Measurements from ENCODE around the gene CMIP. TPM values are rescaled to one million over a fixed set of nuclear protein-coding genes. Genes with fewer than 3 reads are reported as not detected.

The CMIP gene
- total RNA-seq, 1 experiment from 2014 or later: 48.2 TPM

DNA sequence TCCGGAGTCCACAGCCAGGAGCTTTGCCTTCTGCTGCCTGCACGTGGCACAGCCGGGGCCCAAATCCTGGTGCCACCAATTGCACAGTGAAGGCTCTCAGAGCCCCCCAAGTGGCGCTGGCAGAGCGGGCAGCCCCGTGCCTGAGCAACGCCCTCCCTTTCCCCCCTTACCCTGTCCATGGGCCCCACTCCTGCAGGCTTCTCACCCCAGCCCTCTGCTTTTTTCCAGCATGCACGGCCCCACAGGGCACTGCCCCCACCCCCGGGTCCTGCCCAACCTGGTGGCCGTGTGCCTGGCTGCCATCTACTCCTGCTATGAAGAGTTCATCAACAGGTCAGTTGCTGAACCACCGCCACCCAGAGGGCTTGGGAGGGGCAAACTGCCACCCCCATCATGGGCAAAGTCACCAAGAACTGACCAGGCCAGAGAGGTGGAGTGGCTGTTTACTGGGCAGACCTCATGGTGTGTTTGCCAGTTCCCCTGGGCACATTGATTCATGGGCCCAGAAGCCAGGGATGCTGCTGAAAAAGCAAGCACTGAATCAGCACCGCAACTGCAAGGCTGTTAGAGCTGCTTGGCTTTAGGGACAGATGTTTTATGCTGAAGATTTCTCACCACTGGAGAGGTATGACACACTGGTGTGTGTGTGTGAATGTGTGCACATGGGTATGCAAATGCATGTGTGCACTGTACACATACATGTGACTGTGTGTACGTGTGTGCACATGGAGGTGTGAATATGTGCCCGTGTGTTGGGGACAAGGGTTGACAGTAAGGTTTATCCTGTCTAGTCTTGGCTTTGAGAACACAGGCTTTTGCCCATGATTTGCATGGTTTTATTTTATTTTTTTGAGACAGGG lies 227.4 kb downstream of the CMIP start:
- Histone ChIP-seq H3K14ac (ENCODE audit: insufficient read depth, low read length) (no peak overlapping the region), H2AK5ac (ENCODE audit: insufficient read length, low read length) (no peak overlapping the region), H3K4me2 (ENCODE audit: insufficient read depth, insufficient read length, low read length) (no peak overlapping the region), H3K27me3 (ENCODE audit: insufficient read depth, low read length) (no peaks in the 10 kb centered on the region), H3K79me1 (ENCODE audit: insufficient read depth, low read depth, low read length, poor library complexity, severe bottlenecking) (no peaks in the 10 kb centered on the region), H4K20me1 (ENCODE audit: control insufficient read depth, insufficient read depth, insufficient read length) (no peaks in the 10 kb centered on the region), H3K23me2 (ENCODE audit: insufficient read length, low read depth, low read length, poor library complexity, severe bottlenecking) (no peaks in the 10 kb centered on the region), H2BK12ac (ENCODE audit: insufficient read length, low read depth, low read length) (no peak overlapping the region), H3K9ac (ENCODE audit: extremely low read depth, insufficient read length, low read length) (no peak overlapping the region), H3K23ac (ENCODE audit: insufficient read length, low read depth, low read length) (no peak overlapping the region), H2BK15ac (ENCODE audit: low read depth, low read length) (no peak overlapping the region), H2BK20ac (ENCODE audit: low read depth, low read length, poor library complexity, severe bottlenecking) (no peak overlapping the region), H3K9me3 (ENCODE audit: control insufficient read depth, low read depth, low read length) (no peaks in the 10 kb centered on the region), H4K5ac (ENCODE audit: insufficient read length, low read depth, low read length) (no peak overlapping the region), H4K8ac (replicated peaks; ENCODE audit: insufficient read length, low read depth, low read length) (no peak overlapping the region), H2BK120ac (ENCODE audit: low read depth, low read length, poor library complexity, severe bottlenecking) (no peak overlapping the region), H2BK5ac (ENCODE audit: insufficient read length, low read length) (no peak overlapping the region), H3K4ac (ENCODE audit: low read depth, low read length) (no peak overlapping the region), H3K4me1 (ENCODE audit: insufficient read depth, low read length) (no peaks in the 10 kb centered on the region), H4K91ac (ENCODE audit: insufficient read length, low read depth, low read length) (no peak overlapping the region), H3K56ac (ENCODE audit: insufficient read length, low read depth, low read length) (no peak overlapping the region), H3T11ph (ENCODE audit: low read length) (no peak overlapping the region), H3K27ac (ENCODE audit: insufficient read length, low read depth, low read length) (no peak overlapping the region), H3K18ac (ENCODE audit: insufficient read length, low read depth, low read length) (no peak overlapping the region), H3K79me2 (ENCODE audit: insufficient read depth, low read length) (no peaks in the 10 kb centered on the region), H2AFZ (ENCODE audit: low read length) (no peak overlapping the region)
- Mint-ChIP-seq H3K27ac (no peak overlapping the region; a peak in 1 of 7 replicates), H3K4me1 (peaks cover 5 to 6% of the 10 kb centered on the region in 2 experiments), H3K36me3 (ENCODE audit: insufficient read depth in 1 of 3, low read depth in 3 of 3) (peaks cover 16 to 44% (median 44%) of the 10 kb centered on the region in 3 experiments), H3K4me3 (no peak overlapping the region), H3K9me3 (no peaks in the 10 kb centered on the region; a peak in 1 of 5 replicates), H3K27me3 (ENCODE audit: low read depth) (no peaks in the 10 kb centered on the region; the same call in 1 of the 2 replicates)
- WGBS (ENCODE audit: extremely low coverage, insufficient read length, low lambda C conversion rate): no CpG with 5 or more reads among the region's 14 CpGs
- TF ChIP-seq, protein P1, sequence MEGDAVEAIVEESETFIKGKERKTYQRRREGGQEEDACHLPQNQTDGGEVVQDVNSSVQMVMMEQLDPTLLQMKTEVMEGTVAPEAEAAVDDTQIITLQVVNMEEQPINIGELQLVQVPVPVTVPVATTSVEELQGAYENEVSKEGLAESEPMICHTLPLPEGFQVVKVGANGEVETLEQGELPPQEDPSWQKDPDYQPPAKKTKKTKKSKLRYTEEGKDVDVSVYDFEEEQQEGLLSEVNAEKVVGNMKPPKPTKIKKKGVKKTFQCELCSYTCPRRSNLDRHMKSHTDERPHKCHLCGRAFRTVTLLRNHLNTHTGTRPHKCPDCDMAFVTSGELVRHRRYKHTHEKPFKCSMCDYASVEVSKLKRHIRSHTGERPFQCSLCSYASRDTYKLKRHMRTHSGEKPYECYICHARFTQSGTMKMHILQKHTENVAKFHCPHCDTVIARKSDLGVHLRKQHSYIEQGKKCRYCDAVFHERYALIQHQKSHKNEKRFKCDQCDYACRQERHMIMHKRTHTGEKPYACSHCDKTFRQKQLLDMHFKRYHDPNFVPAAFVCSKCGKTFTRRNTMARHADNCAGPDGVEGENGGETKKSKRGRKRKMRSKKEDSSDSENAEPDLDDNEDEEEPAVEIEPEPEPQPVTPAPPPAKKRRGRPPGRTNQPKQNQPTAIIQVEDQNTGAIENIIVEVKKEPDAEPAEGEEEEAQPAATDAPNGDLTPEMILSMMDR (conservative IDR thresholded peaks at IDR 0.05): no peak
- DNase-seq: no peak

Measured in H9 (cell line).